WTC11 (cell line): ENCODE results near the gene LRRTM3. TPM values are rescaled to one million over a fixed set of nuclear protein-coding genes. Genes with fewer than 3 reads are reported as not detected.

Experiments
- ATAC-seq: fragments of 200-7000 bp; cut with Tn5 transposase; 2 replicates; pipeline ENCODE4 v1.10.0; 2021; ENCODE audit warnings: mild to moderate bottlenecking, moderate library complexity
- CTCF ChIA-PET: fragments of 300-600 bp; sonication (Branson Sonifier 250); formaldehyde crosslinking; loops from one replicate; lab custom pipeline; 2021; ENCODE audit warnings: antibody characterized with exemption; lab: Charles Lee
- POLR2A ChIA-PET: fragments of 350-600 bp; sonication (Branson Sonifier 250); formaldehyde crosslinking; loops from one replicate; lab custom pipeline; 2021; ENCODE audit warnings: antibody characterized with exemption; lab: Charles Lee
- DNase-seq: peaks from one replicate; pipeline ENCODE4 v3.0.0; 2021; ENCODE audit warnings: low spot score
- H3K27ac Mint-ChIP-seq: 2 replicates; pipeline ENCODE4 v1.8.0; 2021; ENCODE audit warnings: mixed read lengths
- H3K27me3 Mint-ChIP-seq: 2 replicates; pipeline ENCODE4 v1.8.0; 2021; ENCODE audit warnings: low read depth, mild to moderate bottlenecking, moderate library complexity, mixed read lengths
- H3K36me3 Mint-ChIP-seq: 2 replicates; pipeline ENCODE4 v1.8.0; 2021; ENCODE audit warnings: mixed read lengths
- H3K4me1 Mint-ChIP-seq: 2 replicates; pipeline ENCODE4 v1.8.0; 2022; ENCODE audit warnings: mixed read lengths
- H3K4me3 Mint-ChIP-seq: 2 replicates; pipeline ENCODE4 v1.8.0; 2021; ENCODE audit warnings: mild to moderate bottlenecking, moderate library complexity, mixed read lengths
- H3K9me3 Mint-ChIP-seq: 2 replicates; pipeline ENCODE4 v1.8.0; 2021; ENCODE audit warnings: mixed read lengths
- ATF6 ChIP-seq: sonication (generic); formaldehyde crosslinking; IDR thresholded peaks from 2 replicates; pipeline ENCODE4 v1.8.1; 2023; ENCODE audit warnings: mild to moderate bottlenecking, missing genetic modification reagents
- CTCF ChIP-seq: fragments of 200-600 bp; IDR thresholded peaks from 2 replicates; pipeline ENCODE4 v1.8.0; 2022; ENCODE audit warnings: antibody characterized with exemption
- E2F5 ChIP-seq: sonication (generic); formaldehyde crosslinking; IDR thresholded peaks from 2 replicates; pipeline ENCODE4 v1.8.1; 2022; ENCODE audit warnings: mild to moderate bottlenecking, moderate library complexity, missing genetic modification reagents
- EMX1 ChIP-seq: fragments of 250-450 bp; sonication (Bioruptor Pico); IDR thresholded peaks from 2 replicates; pipeline ENCODE4 v1.8.0; 2021; ENCODE audit warnings: mild to moderate bottlenecking
- GABPB1 ChIP-seq: sonication (generic); formaldehyde crosslinking; IDR thresholded peaks from 2 replicates; pipeline ENCODE4 v1.8.1; 2023; ENCODE audit warnings: mild to moderate bottlenecking, missing genetic modification reagents
- GRHL2 ChIP-seq: fragments of 250-450 bp; sonication (Bioruptor Pico); IDR thresholded peaks from 2 replicates; pipeline ENCODE4 v1.8.0; 2022; ENCODE audit warnings: mild to moderate bottlenecking, moderate library complexity; ENCODE audit not compliant: insufficient replicate concordance, severe bottlenecking
- IRF1 ChIP-seq: sonication (generic); formaldehyde crosslinking; IDR thresholded peaks from 2 replicates; pipeline ENCODE4 v1.8.0; 2023; ENCODE audit warnings: missing genetic modification reagents
- JAZF1 ChIP-seq: fragments of 250-450 bp; sonication (Bioruptor Pico); IDR thresholded peaks from 2 replicates; pipeline ENCODE4 v1.9.0; 2021; ENCODE audit warnings: moderate library complexity, mild to moderate bottlenecking, inconsistent platforms
- NFYB ChIP-seq: sonication (generic); formaldehyde crosslinking; conservative IDR thresholded peaks from 2 replicates; pipeline ENCODE4 v1.8.0; 2022; ENCODE audit warnings: low read depth, missing genetic modification reagents
- NR1H2 ChIP-seq: sonication (generic); formaldehyde crosslinking; IDR thresholded peaks from 2 replicates; pipeline ENCODE4 v1.9.0; 2021; ENCODE audit warnings: mild to moderate bottlenecking, moderate library complexity, missing genetic modification reagents
- OVOL2 ChIP-seq: fragments of 250-450 bp; sonication (Bioruptor Pico); IDR thresholded peaks from 2 replicates; pipeline ENCODE4 v1.9.0; 2021; ENCODE audit warnings: mild to moderate bottlenecking, borderline replicate concordance
- RELA ChIP-seq: sonication (generic); formaldehyde crosslinking; IDR thresholded peaks from 2 replicates; pipeline ENCODE4 v1.8.1; 2022; ENCODE audit warnings: missing genetic modification reagents, mild to moderate bottlenecking, borderline replicate concordance
- SMAD3 ChIP-seq: sonication (generic); formaldehyde crosslinking; IDR thresholded peaks from 2 replicates; pipeline ENCODE4 v1.8.0; 2022; ENCODE audit warnings: missing genetic modification reagents, mild to moderate bottlenecking, borderline replicate concordance
- STAT6 ChIP-seq: sonication (generic); formaldehyde crosslinking; conservative IDR thresholded peaks from 2 replicates; pipeline ENCODE4 v1.8.1; 2023; ENCODE audit warnings: mild to moderate bottlenecking, low read depth, missing genetic modification reagents, moderate library complexity
- TEAD4 ChIP-seq: sonication (generic); formaldehyde crosslinking; IDR thresholded peaks from 2 replicates; pipeline ENCODE4 v1.8.0; 2022; ENCODE audit warnings: mild to moderate bottlenecking, missing genetic modification reagents
- ZNF317 ChIP-seq: sonication (generic); formaldehyde crosslinking; IDR thresholded peaks from 2 replicates; pipeline ENCODE4 v1.8.1; 2023; ENCODE audit warnings: low read depth, mild to moderate bottlenecking, moderate library complexity, missing genetic modification reagents, borderline replicate concordance
- ZNF671 ChIP-seq: fragments of 250-450 bp; sonication (Bioruptor Pico); IDR thresholded peaks from 2 replicates; pipeline ENCODE4 v1.8.0; 2021; ENCODE audit warnings: mild to moderate bottlenecking
- total RNA-seq: library from RNA; stranded (reverse); gene quantifications from 3 replicates; pipeline ENCODE4 v1.2.3, GENCODE V29; 2021

Gene LRRTM3
- total RNA-seq, 1 experiment from 2014 or later, result 0.52 TPM

GRCh38 chr10:66980246-66980815 lies 54.5 kb downstream of the LRRTM3 start (continued):
- TF ChIP-seq STAT6 (CRISPR knock-in tag) (no peak), TEAD4 (CRISPR knock-in tag) (no peak), JAZF1 (no peak), ATF6 (no peak), CTCF (no peak), NR1H2 (CRISPR knock-in tag) (no peak)

GRCh38 chr10:66981361-66982052 lies 55.7 kb downstream of the LRRTM3 start:
- Mint-ChIP-seq H3K9me3 (no peaks in the 10 kb centered on the region), H3K36me3 (no peaks in the 10 kb centered on the region), H3K27ac (no peak overlapping the region), H3K4me1 (no peaks in the 10 kb centered on the region), H3K27me3 (no peaks in the 10 kb centered on the region)
- no peak for DNase-seq
- CTCF ChIA-PET, result no interaction called here
- no peak for TF ChIP-seq RELA (CRISPR knock-in tag)
- no peak for TF ChIP-seq OVOL2 (CRISPR knock-in tag)
- TF ChIP-seq ATF6, result no peak
- TF ChIP-seq GABPB1 (CRISPR knock-in tag), result no peak
- TF ChIP-seq GRHL2 (CRISPR knock-in tag), result no peak
- TF ChIP-seq SMAD3, result no peak
- TF ChIP-seq EMX1 (CRISPR knock-in tag), result no peak
- TF ChIP-seq ZNF671, result no peak
- TF ChIP-seq IRF1 (CRISPR knock-in tag), result no peak
- TF ChIP-seq ZNF317 (CRISPR knock-in tag), result no peak
- no peak for TF ChIP-seq NFYB (CRISPR knock-in tag)
- no peak for TF ChIP-seq E2F5 (CRISPR knock-in tag)
- TF ChIP-seq, all 79 proteins: peak for 0
- no peak overlapping the region for H3K4me3 Mint-ChIP-seq
- POLR2A ChIA-PET, result no interaction called here
- no peak for ATAC-seq
